Suprapubic skin (tissue), 3 donors: ENCODE measurements around the gene CRYBG1.

Source experiments
- EP300 ChIP-seq: sonication (generic); formaldehyde crosslinking; IDR thresholded peaks from one replicate; pipeline ENCODE4 v1.6.1; 2017; ENCODE audit warnings: antibody characterized with exemption
- POLR2A ChIP-seq, 2 donors: fragments of 450-650 bp; IDR thresholded peaks; one replicate each; pipeline ENCODE4 v1.6.1; 2017; ENCODE audit warnings: antibody characterized with exemption in 2 of 2, mild to moderate bottlenecking in 2 of 2, moderate library complexity in 2 of 2
- TF ChIP-seq, protein P1 (sequence below), 2 donors: fragments of 200-600 bp in 1 of 2; fragments of 450-650 bp in 1 of 2; sonication (generic) in 1 of 2; IDR thresholded peaks; one replicate each; pipeline ENCODE4 v1.5.1; 2016 to 2019; ENCODE audit warnings: antibody characterized with exemption in 2 of 2, mild to moderate bottlenecking in 1 of 2, moderate library complexity in 1 of 2

DNA sequence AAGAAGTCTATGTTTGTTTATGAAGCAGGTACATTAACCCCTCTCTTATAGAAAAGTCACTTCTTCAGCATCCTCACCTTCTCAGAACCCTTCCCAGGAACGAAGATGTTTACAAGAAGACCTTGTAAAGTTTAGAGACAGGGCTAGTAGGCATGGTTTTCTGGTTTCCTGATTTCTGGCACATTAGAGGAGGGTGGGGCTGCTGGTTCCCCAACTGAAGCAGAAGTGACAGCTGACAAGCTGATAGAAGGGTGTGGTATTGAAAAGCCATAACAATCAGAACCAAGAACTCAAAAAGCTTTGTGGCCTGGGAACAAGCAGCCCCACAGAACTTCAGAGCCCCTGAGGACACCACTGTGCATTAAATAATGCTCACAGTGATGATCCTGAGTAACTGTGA, 177.6 kb downstream of the CRYBG1 start:
- TF ChIP-seq, protein P1, sequence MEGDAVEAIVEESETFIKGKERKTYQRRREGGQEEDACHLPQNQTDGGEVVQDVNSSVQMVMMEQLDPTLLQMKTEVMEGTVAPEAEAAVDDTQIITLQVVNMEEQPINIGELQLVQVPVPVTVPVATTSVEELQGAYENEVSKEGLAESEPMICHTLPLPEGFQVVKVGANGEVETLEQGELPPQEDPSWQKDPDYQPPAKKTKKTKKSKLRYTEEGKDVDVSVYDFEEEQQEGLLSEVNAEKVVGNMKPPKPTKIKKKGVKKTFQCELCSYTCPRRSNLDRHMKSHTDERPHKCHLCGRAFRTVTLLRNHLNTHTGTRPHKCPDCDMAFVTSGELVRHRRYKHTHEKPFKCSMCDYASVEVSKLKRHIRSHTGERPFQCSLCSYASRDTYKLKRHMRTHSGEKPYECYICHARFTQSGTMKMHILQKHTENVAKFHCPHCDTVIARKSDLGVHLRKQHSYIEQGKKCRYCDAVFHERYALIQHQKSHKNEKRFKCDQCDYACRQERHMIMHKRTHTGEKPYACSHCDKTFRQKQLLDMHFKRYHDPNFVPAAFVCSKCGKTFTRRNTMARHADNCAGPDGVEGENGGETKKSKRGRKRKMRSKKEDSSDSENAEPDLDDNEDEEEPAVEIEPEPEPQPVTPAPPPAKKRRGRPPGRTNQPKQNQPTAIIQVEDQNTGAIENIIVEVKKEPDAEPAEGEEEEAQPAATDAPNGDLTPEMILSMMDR (IDR thresholded peaks at IDR 0.05) = no peak
- no peak for TF ChIP-seq EP300
- TF ChIP-seq POLR2A (IDR thresholded peaks at IDR 0.05) = no peak
